Measurements from ENCODE around the gene MYCN.

Gene MYCN

DNA sequence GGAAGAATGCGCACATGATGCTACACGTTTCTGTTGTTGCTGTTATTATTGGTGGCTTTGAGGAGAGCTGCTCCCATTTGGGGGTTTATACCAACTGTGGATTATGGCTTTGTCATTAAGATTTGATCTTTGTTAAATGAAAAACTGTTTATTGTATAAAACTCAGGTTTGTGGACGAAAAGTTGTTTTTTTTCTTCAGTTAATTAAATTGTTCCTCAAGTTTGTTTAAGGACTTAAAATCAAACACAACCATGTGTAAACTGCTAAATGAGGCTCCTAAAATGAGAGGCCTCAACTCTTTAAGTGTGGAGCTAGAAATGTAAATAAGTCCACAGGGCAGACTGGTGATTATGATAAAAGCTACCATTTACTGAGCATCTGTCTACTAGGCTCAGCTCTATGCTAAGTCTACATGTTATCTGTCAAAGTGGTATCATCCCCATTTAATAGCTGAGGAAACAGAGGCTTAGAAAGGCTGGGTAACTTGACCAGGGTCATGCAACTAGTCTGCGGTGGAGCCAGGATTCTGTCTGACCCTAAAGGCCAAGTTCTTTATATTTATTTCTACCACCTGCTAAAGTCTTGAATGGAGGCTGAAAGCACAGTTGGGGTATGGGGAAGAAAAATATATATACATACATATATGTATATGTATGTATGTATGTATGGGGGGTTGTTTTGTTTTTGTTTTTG lies 4.1 kb downstream of the MYCN start:
- peak overlapping the region in 6 of 7 experiments; percentile 86 to 99 (median 96) for H3K4me3 ChIP-seq (ENCODE audit: control insufficient read depth in 1 of 7, extremely low read depth in 1 of 7, insufficient read depth in 4 of 7, low read depth in 2 of 7, low read length in 6 of 7)
- POLR2A ChIA-PET, result interaction anchor here (1.1 kb wide), 1 partner anchor 22 kb away, joined by 3 read pairs; no protein-coding TSS in a partner anchor
- H3K27me3 ChIP-seq (replicated peaks in 2 of 5; ENCODE audit: control insufficient read depth in 4 of 5, insufficient read depth in 5 of 5, low read length in 4 of 5), result no peaks in the 10 kb centered on the region
- H3K4me1 ChIP-seq (ENCODE audit: control extremely low read depth in 1 of 4, control insufficient read depth in 4 of 4, insufficient read depth in 4 of 4, low read length in 3 of 4), result peaks cover 11 to 37% (median 33%) of the 10 kb centered on the region in 4 experiments
- 20% methylated on average over 1 of the region's 4 CpGs for WGBS (ENCODE audit: insufficient coverage)
- peaks cover 18 to 57% (median 33%) of the 10 kb centered on the region in 4 experiments for H3K36me3 ChIP-seq (ENCODE audit: control insufficient read depth in 4 of 4, insufficient read depth in 4 of 4, low read length in 3 of 4)
- CTCF ChIA-PET, result interaction anchor here (0.7 to 3.5 kb wide), 17 partner anchors 9 to 567 kb away, joined by 3 to 15 read pairs (median 5); no protein-coding TSS in a partner anchor
- no peak for DNase-seq
- H3K27ac ChIP-seq (ENCODE audit: insufficient read depth in 1 of 2, low read depth in 1 of 2, low read length in 2 of 2, poor library complexity in 1 of 2, severe bottlenecking in 2 of 2), result peak overlapping the region in 1 of 2 experiments; percentile 36
- H3K9me3 ChIP-seq (ENCODE audit: control extremely low read depth in 1 of 5, control insufficient read depth in 4 of 5, insufficient read depth in 2 of 5, low read depth in 1 of 5, low read length in 4 of 5), result no peaks in the 10 kb centered on the region

DNA sequence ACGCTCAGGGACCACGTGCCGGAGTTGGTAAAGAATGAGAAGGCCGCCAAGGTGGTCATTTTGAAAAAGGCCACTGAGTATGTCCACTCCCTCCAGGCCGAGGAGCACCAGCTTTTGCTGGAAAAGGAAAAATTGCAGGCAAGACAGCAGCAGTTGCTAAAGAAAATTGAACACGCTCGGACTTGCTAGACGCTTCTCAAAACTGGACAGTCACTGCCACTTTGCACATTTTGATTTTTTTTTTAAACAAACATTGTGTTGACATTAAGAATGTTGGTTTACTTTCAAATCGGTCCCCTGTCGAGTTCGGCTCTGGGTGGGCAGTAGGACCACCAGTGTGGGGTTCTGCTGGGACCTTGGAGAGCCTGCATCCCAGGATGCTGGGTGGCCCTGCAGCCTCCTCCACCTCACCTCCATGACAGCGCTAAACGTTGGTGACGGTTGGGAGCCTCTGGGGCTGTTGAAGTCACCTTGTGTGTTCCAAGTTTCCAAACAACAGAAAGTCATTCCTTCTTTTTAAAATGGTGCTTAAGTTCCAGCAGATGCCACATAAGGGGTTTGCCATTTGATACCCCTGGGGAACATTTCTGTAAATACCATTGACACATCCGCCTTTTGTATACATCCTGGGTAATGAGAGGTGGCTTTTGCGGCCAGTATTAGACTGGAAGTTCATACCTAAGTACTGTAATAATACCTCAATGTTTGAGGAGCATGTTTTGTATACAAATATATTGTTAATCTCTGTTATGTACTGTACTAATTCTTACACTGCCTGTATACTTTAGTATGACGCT lies 5.8 kb downstream of the MYCN start:
- ChIA-PET POLR2A (interaction anchor here (0.6 kb wide), 1 partner anchor 212 kb away, joined by 7 read pairs; no protein-coding TSS in a partner anchor), CTCF (interaction anchor here (2.2 to 2.6 kb wide), 2 partner anchors 18 to 541 kb away, joined by 8 to 15 read pairs; no protein-coding TSS in a partner anchor)
- peaks cover 18 to 57% (median 33%) of the 10 kb centered on the region in 4 experiments for H3K36me3 ChIP-seq (ENCODE audit: control insufficient read depth in 4 of 4, insufficient read depth in 4 of 4, low read length in 3 of 4)
- H3K27me3 ChIP-seq (replicated peaks in 2 of 5; ENCODE audit: control insufficient read depth in 4 of 5, insufficient read depth in 5 of 5, low read length in 4 of 5), result no peaks in the 10 kb centered on the region
- no peaks in the 10 kb centered on the region for H3K9me3 ChIP-seq (ENCODE audit: control extremely low read depth in 1 of 5, control insufficient read depth in 4 of 5, insufficient read depth in 2 of 5, low read depth in 1 of 5, low read length in 4 of 5)
- no peak overlapping the region for H3K27ac ChIP-seq (ENCODE audit: insufficient read depth in 1 of 2, low read depth in 1 of 2, low read length in 2 of 2, poor library complexity in 1 of 2, severe bottlenecking in 2 of 2)
- 72% methylated on average over 8 of the region's 17 CpGs for WGBS (ENCODE audit: insufficient coverage)
- H3K4me1 ChIP-seq (ENCODE audit: control extremely low read depth in 1 of 4, control insufficient read depth in 4 of 4, insufficient read depth in 4 of 4, low read length in 3 of 4), result peaks cover 11 to 31% (median 21%) of the 10 kb centered on the region in 4 experiments
- peak overlapping the region in 5 of 7 experiments; percentile 16 to 99 (median 97) for H3K4me3 ChIP-seq (ENCODE audit: control insufficient read depth in 1 of 7, extremely low read depth in 1 of 7, insufficient read depth in 4 of 7, low read depth in 2 of 7, low read length in 6 of 7)
- DNase-seq, result no peak

DNA sequence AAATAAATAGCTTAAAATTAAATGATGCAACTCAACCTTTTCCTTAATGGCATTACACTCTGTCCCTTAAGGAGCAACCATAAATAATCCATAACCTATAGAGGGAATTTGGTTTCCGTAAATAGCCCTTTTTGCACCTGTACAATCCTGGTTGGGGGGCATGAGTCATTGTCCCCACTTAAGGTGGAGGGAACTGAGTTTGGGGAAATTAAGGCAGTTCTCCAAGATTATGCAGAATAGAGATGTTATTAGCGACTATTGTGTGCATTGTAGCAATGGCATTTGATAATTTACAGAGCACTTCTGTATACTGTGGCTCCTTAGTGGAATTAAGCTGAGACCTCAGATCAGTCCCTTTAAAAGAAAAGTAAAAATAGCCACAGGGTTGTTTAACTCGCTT lies 6.6 kb downstream of the MYCN start:
- no peak for DNase-seq
- ChIA-PET CTCF (interaction anchor here (1.1 kb wide), 1 partner anchor 562 kb away, joined by 5 read pairs; no protein-coding TSS in a partner anchor), POLR2A (no interaction called here)
- no peaks in the 10 kb centered on the region for H3K9me3 ChIP-seq (ENCODE audit: control extremely low read depth in 1 of 5, control insufficient read depth in 4 of 5, insufficient read depth in 2 of 5, low read depth in 1 of 5, low read length in 4 of 5)
- 93% methylated on average over 2 of the region's 3 CpGs for WGBS (ENCODE audit: insufficient coverage)
- H3K27me3 ChIP-seq (replicated peaks in 2 of 5; ENCODE audit: control insufficient read depth in 4 of 5, insufficient read depth in 5 of 5, low read length in 4 of 5), result no peaks in the 10 kb centered on the region
- peaks cover 11 to 31% (median 20%) of the 10 kb centered on the region in 4 experiments for H3K4me1 ChIP-seq (ENCODE audit: control extremely low read depth in 1 of 4, control insufficient read depth in 4 of 4, insufficient read depth in 4 of 4, low read length in 3 of 4)
- peaks cover 18 to 57% (median 33%) of the 10 kb centered on the region in 4 experiments for H3K36me3 ChIP-seq (ENCODE audit: control insufficient read depth in 4 of 4, insufficient read depth in 4 of 4, low read length in 3 of 4)
- H3K4me3 ChIP-seq (ENCODE audit: control insufficient read depth in 1 of 7, extremely low read depth in 1 of 7, insufficient read depth in 4 of 7, low read depth in 2 of 7, low read length in 6 of 7), result no peak overlapping the region
- H3K27ac ChIP-seq (ENCODE audit: insufficient read depth in 1 of 2, low read depth in 1 of 2, low read length in 2 of 2, poor library complexity in 1 of 2, severe bottlenecking in 2 of 2), result no peak overlapping the region

DNA sequence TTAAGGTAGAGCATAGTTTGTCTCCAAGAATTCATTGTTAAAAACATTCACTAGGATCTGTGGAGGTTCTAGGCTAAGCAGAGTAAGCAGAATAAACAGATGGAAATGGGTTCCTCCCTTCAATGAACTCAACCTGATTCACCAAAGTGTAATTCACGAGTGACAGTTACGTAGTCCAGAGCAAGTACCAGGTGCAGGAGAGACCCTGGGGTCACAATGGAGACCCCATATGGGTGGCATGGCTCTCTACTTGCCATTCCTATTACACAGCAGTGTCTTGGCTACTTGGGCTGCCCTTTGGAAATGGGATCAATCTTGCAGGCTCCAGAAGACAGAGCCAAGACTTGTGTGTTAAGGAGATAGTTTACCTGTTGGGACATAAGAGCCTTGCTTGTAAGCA lies 7.1 kb downstream of the MYCN start:
- Histone ChIP-seq H3K27me3 (replicated peaks in 2 of 5; ENCODE audit: control insufficient read depth in 4 of 5, insufficient read depth in 5 of 5, low read length in 4 of 5) (no peaks in the 10 kb centered on the region), H3K27ac (ENCODE audit: insufficient read depth in 1 of 2, low read depth in 1 of 2, low read length in 2 of 2, poor library complexity in 1 of 2, severe bottlenecking in 2 of 2) (no peak overlapping the region), H3K9me3 (ENCODE audit: control extremely low read depth in 1 of 5, control insufficient read depth in 4 of 5, insufficient read depth in 2 of 5, low read depth in 1 of 5, low read length in 4 of 5) (no peaks in the 10 kb centered on the region), H3K36me3 (ENCODE audit: control insufficient read depth in 4 of 4, insufficient read depth in 4 of 4, low read length in 3 of 4) (peaks cover 18 to 53% (median 33%) of the 10 kb centered on the region in 4 experiments), H3K4me1 (ENCODE audit: control extremely low read depth in 1 of 4, control insufficient read depth in 4 of 4, insufficient read depth in 4 of 4, low read length in 3 of 4) (peaks cover 11 to 31% (median 20%) of the 10 kb centered on the region in 4 experiments), H3K4me3 (ENCODE audit: control insufficient read depth in 1 of 7, extremely low read depth in 1 of 7, insufficient read depth in 4 of 7, low read depth in 2 of 7, low read length in 6 of 7) (no peak overlapping the region)
- ChIA-PET CTCF (interaction anchor here (1.1 kb wide), 1 partner anchor 561 kb away, joined by 5 read pairs; no protein-coding TSS in a partner anchor), POLR2A (no interaction called here)
- DNase-seq, result no peak
- 86% methylated on average over 2 of the region's 2 CpGs for WGBS (ENCODE audit: insufficient coverage)

DNA sequence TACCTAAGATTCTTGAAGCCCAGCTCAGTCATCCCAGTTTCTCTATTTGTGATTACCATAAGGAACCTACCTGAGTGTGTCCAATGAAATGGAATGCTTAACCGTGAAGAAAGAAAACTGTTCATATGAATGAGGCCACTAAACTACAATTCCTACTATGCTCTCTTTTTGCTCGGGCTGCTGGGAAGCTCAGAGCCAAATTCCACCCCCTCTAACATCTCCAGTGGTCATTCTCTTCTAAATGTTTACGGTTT lies 8.3 kb downstream of the MYCN start:
- peaks cover 18 to 42% (median 29%) of the 10 kb centered on the region in 4 experiments for H3K36me3 ChIP-seq (ENCODE audit: control insufficient read depth in 4 of 4, insufficient read depth in 4 of 4, low read length in 3 of 4)
- no peak overlapping the region for H3K4me3 ChIP-seq (ENCODE audit: control insufficient read depth in 1 of 7, extremely low read depth in 1 of 7, insufficient read depth in 4 of 7, low read depth in 2 of 7, low read length in 6 of 7)
- H3K4me1 ChIP-seq (ENCODE audit: control extremely low read depth in 1 of 4, control insufficient read depth in 4 of 4, insufficient read depth in 4 of 4, low read length in 3 of 4), result peaks cover 10 to 26% (median 17%) of the 10 kb centered on the region in 4 experiments
- POLR2A ChIA-PET, result interaction anchor here (0.9 kb wide), 1 partner anchor 9 kb away, joined by 3 read pairs; the partner anchor contains the start of gene MYCN
- WGBS (ENCODE audit: insufficient coverage), result 100% methylated on average over 1 of the region's 3 CpGs
- CTCF ChIA-PET, result interaction anchor here (0.6 to 1.4 kb wide), 3 partner anchors 336 to 559 kb away, joined by 3 read pairs; no protein-coding TSS in a partner anchor
- no peak overlapping the region for H3K27ac ChIP-seq (ENCODE audit: insufficient read depth in 1 of 2, low read depth in 1 of 2, low read length in 2 of 2, poor library complexity in 1 of 2, severe bottlenecking in 2 of 2)
- DNase-seq, result no peak
- H3K27me3 ChIP-seq (replicated peaks in 2 of 5; ENCODE audit: control insufficient read depth in 4 of 5, insufficient read depth in 5 of 5, low read length in 4 of 5), result no peaks in the 10 kb centered on the region
- H3K9me3 ChIP-seq (ENCODE audit: control extremely low read depth in 1 of 5, control insufficient read depth in 4 of 5, insufficient read depth in 2 of 5, low read depth in 1 of 5, low read length in 4 of 5), result no peaks in the 10 kb centered on the region

DNA sequence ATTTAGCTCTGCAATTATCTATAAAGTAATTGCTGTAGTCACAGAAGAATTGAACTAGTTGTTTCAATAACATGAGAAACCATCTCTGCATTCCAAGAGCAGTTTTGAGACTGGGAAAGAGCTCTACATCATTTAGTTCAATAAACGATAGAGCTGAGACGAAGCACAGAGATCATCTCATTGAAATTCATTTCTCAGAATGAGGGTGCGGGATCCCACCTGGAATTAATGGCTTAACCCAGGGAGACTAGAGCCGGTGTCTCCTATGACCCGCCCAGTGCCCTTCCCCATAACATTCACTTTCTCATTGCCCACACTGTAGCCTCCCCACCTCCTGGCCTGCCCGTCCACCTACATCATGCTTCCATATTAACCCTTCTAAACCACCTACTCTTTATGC lies 8.8 kb downstream of the MYCN start:
- H3K9me3 ChIP-seq (ENCODE audit: control extremely low read depth in 1 of 5, control insufficient read depth in 4 of 5, insufficient read depth in 2 of 5, low read depth in 1 of 5, low read length in 4 of 5), result no peaks in the 10 kb centered on the region
- ChIA-PET POLR2A (interaction anchor here (0.9 kb wide), 1 partner anchor 9 kb away, joined by 3 read pairs; the partner anchor contains the start of gene MYCN), CTCF (interaction anchor here (0.6 to 1.4 kb wide), 3 partner anchors 336 to 558 kb away, joined by 3 read pairs; no protein-coding TSS in a partner anchor)
- no peak overlapping the region for H3K4me3 ChIP-seq (ENCODE audit: control insufficient read depth in 1 of 7, extremely low read depth in 1 of 7, insufficient read depth in 4 of 7, low read depth in 2 of 7, low read length in 6 of 7)
- peaks cover 18 to 40% (median 24%) of the 10 kb centered on the region in 4 experiments for H3K36me3 ChIP-seq (ENCODE audit: control insufficient read depth in 4 of 4, insufficient read depth in 4 of 4, low read length in 3 of 4)
- H3K27ac ChIP-seq (ENCODE audit: insufficient read depth in 1 of 2, low read depth in 1 of 2, low read length in 2 of 2, poor library complexity in 1 of 2, severe bottlenecking in 2 of 2), result no peak overlapping the region
- no peak for DNase-seq
- no peaks in the 10 kb centered on the region for H3K27me3 ChIP-seq (replicated peaks in 2 of 5; ENCODE audit: control insufficient read depth in 4 of 5, insufficient read depth in 5 of 5, low read length in 4 of 5)
- WGBS (ENCODE audit: insufficient coverage), result 95% methylated on average over 6 of the region's 6 CpGs
- peaks cover 5 to 21% (median 13%) of the 10 kb centered on the region in 4 experiments for H3K4me1 ChIP-seq (ENCODE audit: control extremely low read depth in 1 of 4, control insufficient read depth in 4 of 4, insufficient read depth in 4 of 4, low read length in 3 of 4)

Measured in common myeloid progenitor, CD34-positive (primary cell).